Prostate gland (tissue), 2 donors: ENCODE measurements around the gene DOCK6. TPM values are rescaled to one million over a fixed set of nuclear protein-coding genes. Genes with fewer than 3 reads are reported as not detected.

Source experiments
- DNase-seq: peaks from one replicate; pipeline ENCODE4 v3.0.0-alpha.2; 2019; ENCODE audit warnings: low spot score
- H3K27ac ChIP-seq, 2 donors: fragments of 200-600 bp; sonication (generic); 2 replicates each; pipeline ENCODE4 v1.5.1; 2017 to 2019
- H3K27me3 ChIP-seq: fragments of 200-600 bp; sonication (generic); replicated peaks from 2 replicates; pipeline ENCODE4 v1.5.1; 2019; ENCODE audit not compliant: insufficient read depth
- H3K36me3 ChIP-seq, 2 donors: fragments of 200-600 bp; sonication (generic); 1 replicate in 1 of 2; 2 replicates in 1 of 2; pipeline versions ENCODE4 v1.5.1 to v1.8.1; 2017 to 2019
- H3K4me1 ChIP-seq: fragments of 200-600 bp; sonication (generic); replicated peaks from 2 replicates; pipeline ENCODE4 v1.5.1; 2019
- H3K4me3 ChIP-seq, 2 donors: fragments of 200-600 bp; sonication (generic); 2 replicates each; pipeline ENCODE4 v1.5.1; 2017 to 2019
- H3K9me3 ChIP-seq: fragments of 200-600 bp; sonication (generic); 2 replicates; pipeline ENCODE4 v1.5.1; 2017
- CTCF ChIP-seq, 4 experiments: fragments of 200-600 bp in 2 of 4; fragments of 450-650 bp in 2 of 4; sonication (generic) in 2 of 4; IDR thresholded peaks; 1 replicate in 3 of 4; 2 replicates in 1 of 4; pipeline ENCODE4 v1.5.1; 2016 to 2019; ENCODE audit warnings: antibody characterized with exemption in 4 of 4, mild to moderate bottlenecking in 2 of 4, moderate library complexity in 2 of 4
- POLR2A ChIP-seq: fragments of 450-650 bp; IDR thresholded peaks from one replicate; pipeline ENCODE4 v1.6.1; 2016; ENCODE audit warnings: antibody characterized with exemption, mild to moderate bottlenecking
- POLR2AphosphoS5 ChIP-seq: sonication (generic); formaldehyde crosslinking; IDR thresholded peaks from one replicate; pipeline ENCODE4 v1.6.1; 2017; ENCODE audit warnings: antibody characterized with exemption
- WGBS: methylation state at CpG from one replicate; pipeline ENCODE4 v1.1.5; 2018; 5-methylcytosine and 5-hydroxymethylcytosine counted together
- intact Hi-C: fragments of 100-400 bp; cut with DNase I; formaldehyde crosslinking; loops from one replicate; pipeline ENCODE4 v1.14.2; 2022
- total RNA-seq, 2 donors: library from RNA; depleted of rRNA; stranded (reverse); fragments of >200 nt; gene quantifications; one replicate each; pipeline ENCODE4 v1.1.0, GENCODE V29; 2016

Gene DOCK6
- total RNA-seq, 2 donors from 2014 or later = 21.6 to 38.7 TPM

- Histone ChIP-seq H3K27ac (no peak overlapping the region), H3K27me3 (no peaks in the 10 kb centered on the region), H3K4me3 (no peak overlapping the region), H3K4me1 (no peaks in the 10 kb centered on the region), H3K36me3 (peaks cover 9% of the 10 kb centered on the region in 2 donors), H3K9me3 (no peaks in the 10 kb centered on the region)
- no peak for DNase-seq
- TF ChIP-seq CTCF (IDR thresholded peaks at IDR 0.05) (no peak), POLR2AphosphoS5 (no peak)
- 93% methylated on average over 3 of the region's 3 CpGs for WGBS
- intact Hi-C loops = no loop called here
Measured at GRCh38 chr19:11223200-11223599, 39.1 kb downstream of the DOCK6 start.

DNA sequence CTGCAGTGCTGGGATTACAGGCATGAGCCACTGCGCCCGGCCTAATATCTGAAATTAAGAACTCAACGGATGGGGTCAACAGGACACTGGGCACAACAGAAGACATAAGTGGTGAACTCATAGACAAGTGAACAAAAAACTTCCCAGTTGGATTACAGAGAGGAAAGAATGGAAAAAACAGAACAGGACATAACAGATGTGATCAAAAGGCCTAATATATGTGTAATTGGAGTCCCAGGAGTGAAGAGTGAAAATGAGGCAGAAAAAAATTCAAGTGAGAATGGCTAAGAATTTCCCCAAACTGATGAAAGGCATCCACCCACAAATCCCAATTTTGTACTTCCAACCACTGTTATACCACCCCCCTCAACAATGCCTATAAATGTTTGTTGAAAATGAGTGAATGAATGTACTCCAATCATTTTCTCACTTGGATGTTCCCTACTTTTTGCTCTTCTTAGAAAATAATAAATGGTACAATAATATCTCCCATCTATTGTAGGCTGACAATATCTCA lies 41.2 kb downstream of the DOCK6 start:
- peaks cover 9% of the 10 kb centered on the region in 2 donors for H3K36me3 ChIP-seq
- H3K27me3 ChIP-seq = no peaks in the 10 kb centered on the region
- H3K9me3 ChIP-seq = no peaks in the 10 kb centered on the region
- TF ChIP-seq POLR2AphosphoS5 (no peak), POLR2A (no peak), CTCF (IDR thresholded peaks at IDR 0.05) (no peak)
- H3K4me3 ChIP-seq = no peak overlapping the region
- WGBS = 97% methylated on average over 3 of the region's 3 CpGs
- intact Hi-C loops = no loop called here
- DNase-seq = no peak
- no peak overlapping the region for H3K27ac ChIP-seq
- H3K4me1 ChIP-seq = no peaks in the 10 kb centered on the region

- Histone ChIP-seq H3K36me3 (no peaks in the 10 kb centered on the region), H3K27me3 (no peaks in the 10 kb centered on the region), H3K9me3 (no peaks in the 10 kb centered on the region), H3K4me3 (no peak overlapping the region), H3K27ac (no peak overlapping the region), H3K4me1 (no peaks in the 10 kb centered on the region)
- intact Hi-C loops = no loop called here
- 95% methylated on average over 6 of the region's 6 CpGs for WGBS
- DNase-seq = no peak
- TF ChIP-seq POLR2A (no peak), CTCF (IDR thresholded peaks at IDR 0.05) (no peak), POLR2AphosphoS5 (no peak)
Measured at GRCh38 chr19:11214387-11214786, 47.9 kb downstream of the DOCK6 start.

DNA sequence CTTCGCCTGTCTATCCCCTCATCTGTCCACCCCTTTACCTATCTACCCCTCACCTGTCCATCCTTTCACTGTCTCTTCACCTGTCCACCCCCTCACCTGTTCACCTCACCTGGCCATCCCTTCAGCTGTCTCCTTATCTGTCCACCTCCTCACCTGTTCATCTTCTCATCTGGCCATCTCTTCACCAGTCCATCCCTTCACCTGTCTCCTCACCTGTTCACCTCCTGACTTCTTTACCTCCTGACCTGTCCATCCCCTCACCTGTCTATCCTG lies 51.7 kb downstream of the DOCK6 start:
- H3K4me1 ChIP-seq = no peaks in the 10 kb centered on the region
- WGBS = 93% methylated on average over 1 of the region's 1 CpG
- no peak for DNase-seq
- no peak overlapping the region for H3K27ac ChIP-seq
- no peak for TF ChIP-seq POLR2A
- no peak for TF ChIP-seq POLR2AphosphoS5
- no peak for TF ChIP-seq CTCF (IDR thresholded peaks at IDR 0.05)
- no peaks in the 10 kb centered on the region for H3K27me3 ChIP-seq
- intact Hi-C loops = no loop called here
- no peaks in the 10 kb centered on the region for H3K9me3 ChIP-seq
- H3K36me3 ChIP-seq = no peaks in the 10 kb centered on the region
- H3K4me3 ChIP-seq = no peak overlapping the region

GRCh38 chr19:11209839-11210655 lies 52.3 kb downstream of the DOCK6 start:
- Histone ChIP-seq H3K4me3 (no peak overlapping the region), H3K36me3 (no peaks in the 10 kb centered on the region), H3K27ac (no peak overlapping the region), H3K4me1 (no peaks in the 10 kb centered on the region), H3K9me3 (no peaks in the 10 kb centered on the region), H3K27me3 (no peaks in the 10 kb centered on the region)
- intact Hi-C loops = no loop called here
- DNase-seq = no peak
- TF ChIP-seq POLR2AphosphoS5 = no peak
- no peak for TF ChIP-seq CTCF (IDR thresholded peaks at IDR 0.05)
- no peak for TF ChIP-seq POLR2A
- WGBS = 73% methylated on average over 2 of the region's 2 CpGs
